DOHH2 (cell line): ENCODE results near the gene CXCL13.

Experiments used
- H3F3A ChIP-seq: fragments of 200-600 bp; sonication (generic), shearing (Covaris generic); 2 replicates; pipeline ENCODE4 v1.6.0; 2016; ENCODE audit warnings: antibody characterized with exemption, mild to moderate bottlenecking; ENCODE audit not compliant: control insufficient read depth, insufficient read depth
- H3K27ac ChIP-seq: fragments of 200-600 bp; sonication (generic); 2 replicates; pipeline ENCODE4 v1.5.1; 2014; ENCODE audit warnings: low read depth, mild to moderate bottlenecking, low read length, moderate library complexity
- H3K27me3 ChIP-seq: fragments of 200-600 bp; sonication (generic); 2 replicates; pipeline ENCODE4 v1.6.1; 2014; ENCODE audit warnings: mild to moderate bottlenecking, low read length, mixed read lengths; ENCODE audit not compliant: control insufficient read depth
- H3K36me3 ChIP-seq: fragments of 200-600 bp; sonication (generic); 2 replicates; pipeline ENCODE4 v1.6.1; 2014; ENCODE audit warnings: mild to moderate bottlenecking, low read length, moderate library complexity, mixed read lengths; ENCODE audit not compliant: control insufficient read depth
- H3K4me1 ChIP-seq: fragments of 200-600 bp; sonication (generic); 2 replicates; pipeline ENCODE4 v1.6.1; 2014; ENCODE audit warnings: mild to moderate bottlenecking, low read length, mixed read lengths; ENCODE audit not compliant: control insufficient read depth
- H3K4me2 ChIP-seq: fragments of 200-600 bp; sonication (generic); 2 replicates; pipeline ENCODE4 v1.6.0; 2014; ENCODE audit warnings: mild to moderate bottlenecking, low read length, moderate library complexity
- H3K4me3 ChIP-seq: fragments of 200-600 bp; sonication (generic); 2 replicates; pipeline ENCODE4 v1.5.1; 2014; ENCODE audit warnings: mild to moderate bottlenecking, low read length, mixed read lengths
- H3K79me2 ChIP-seq: fragments of 200-600 bp; sonication (generic); 2 replicates; pipeline ENCODE4 v1.6.1; 2014; ENCODE audit warnings: mild to moderate bottlenecking, low read length, mixed read lengths; ENCODE audit not compliant: control insufficient read depth
- H3K9me2 ChIP-seq: fragments of 200-600 bp; sonication (generic); replicated peaks from 2 replicates; pipeline ENCODE4 v1.6.1; 2014; ENCODE audit warnings: mild to moderate bottlenecking, low read length, mixed read lengths; ENCODE audit not compliant: control insufficient read depth
- H3K9me3 ChIP-seq: fragments of 200-600 bp; sonication (generic); 2 replicates; pipeline ENCODE4 v1.6.1; 2014; ENCODE audit warnings: antibody characterized with exemption, low read length, mixed read lengths; ENCODE audit not compliant: control insufficient read depth, insufficient read depth
- H4K20me1 ChIP-seq: fragments of 200-600 bp; sonication (generic); 2 replicates; pipeline ENCODE4 v1.6.0; 2014; ENCODE audit warnings: low read depth, mild to moderate bottlenecking, antibody characterized with exemption, low read length, moderate library complexity; ENCODE audit not compliant: control insufficient read depth, insufficient read depth
- EZH2phosphoT487 ChIP-seq: fragments of 200-600 bp; sonication (generic); IDR thresholded peaks from 2 replicates; pipeline ENCODE4 v1.6.1; 2017; ENCODE audit warnings: borderline replicate concordance, mild to moderate bottlenecking, antibody characterized with exemption, low read length, moderate library complexity, mixed read lengths
- TF ChIP-seq, protein P1 (sequence below): fragments of 200-600 bp; sonication (generic); IDR thresholded peaks from one replicate; pipeline ENCODE4 v1.5.1; 2014; ENCODE audit warnings: antibody characterized with exemption, mild to moderate bottlenecking, low read depth, low read length; ENCODE audit not compliant: poor library complexity, severe bottlenecking

Gene CXCL13

DNA sequence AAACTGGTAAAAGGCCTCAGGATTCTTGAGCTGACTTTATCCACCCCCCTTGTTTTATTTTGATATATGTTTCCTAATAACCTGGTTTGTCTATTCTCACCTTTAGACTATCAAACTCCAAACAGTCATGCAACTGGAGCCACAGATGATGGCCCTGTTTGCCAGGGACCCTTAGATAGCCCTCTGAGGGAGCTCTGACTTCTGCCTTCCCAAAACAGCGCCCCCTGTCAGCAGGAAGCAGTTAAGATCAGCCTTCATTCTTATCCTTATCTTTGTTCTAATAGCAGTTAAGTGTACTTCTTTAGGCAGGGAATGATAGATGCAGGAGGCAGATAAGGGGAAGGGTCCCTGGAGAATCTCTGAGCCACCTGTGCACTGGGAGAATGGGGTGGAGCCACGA is 27.5 kb upstream of the CXCL13 start:
- no peaks in the 10 kb centered on the region for H3F3A ChIP-seq
- no peak overlapping the region for H3K4me3 ChIP-seq
- H3K27me3 ChIP-seq = no peaks in the 10 kb centered on the region
- no peaks in the 10 kb centered on the region for H3K36me3 ChIP-seq
- TF ChIP-seq EZH2phosphoT487 = no peak
- TF ChIP-seq, protein P1, sequence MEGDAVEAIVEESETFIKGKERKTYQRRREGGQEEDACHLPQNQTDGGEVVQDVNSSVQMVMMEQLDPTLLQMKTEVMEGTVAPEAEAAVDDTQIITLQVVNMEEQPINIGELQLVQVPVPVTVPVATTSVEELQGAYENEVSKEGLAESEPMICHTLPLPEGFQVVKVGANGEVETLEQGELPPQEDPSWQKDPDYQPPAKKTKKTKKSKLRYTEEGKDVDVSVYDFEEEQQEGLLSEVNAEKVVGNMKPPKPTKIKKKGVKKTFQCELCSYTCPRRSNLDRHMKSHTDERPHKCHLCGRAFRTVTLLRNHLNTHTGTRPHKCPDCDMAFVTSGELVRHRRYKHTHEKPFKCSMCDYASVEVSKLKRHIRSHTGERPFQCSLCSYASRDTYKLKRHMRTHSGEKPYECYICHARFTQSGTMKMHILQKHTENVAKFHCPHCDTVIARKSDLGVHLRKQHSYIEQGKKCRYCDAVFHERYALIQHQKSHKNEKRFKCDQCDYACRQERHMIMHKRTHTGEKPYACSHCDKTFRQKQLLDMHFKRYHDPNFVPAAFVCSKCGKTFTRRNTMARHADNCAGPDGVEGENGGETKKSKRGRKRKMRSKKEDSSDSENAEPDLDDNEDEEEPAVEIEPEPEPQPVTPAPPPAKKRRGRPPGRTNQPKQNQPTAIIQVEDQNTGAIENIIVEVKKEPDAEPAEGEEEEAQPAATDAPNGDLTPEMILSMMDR = peak; percentile 55
- H3K4me2 ChIP-seq = no peak overlapping the region
- H4K20me1 ChIP-seq = no peaks in the 10 kb centered on the region
- H3K4me1 ChIP-seq = no peaks in the 10 kb centered on the region
- H3K9me3 ChIP-seq = no peaks in the 10 kb centered on the region
- H3K27ac ChIP-seq = no peak overlapping the region
- H3K9me2 ChIP-seq = no peaks in the 10 kb centered on the region
- H3K79me2 ChIP-seq = no peaks in the 10 kb centered on the region

DNA sequence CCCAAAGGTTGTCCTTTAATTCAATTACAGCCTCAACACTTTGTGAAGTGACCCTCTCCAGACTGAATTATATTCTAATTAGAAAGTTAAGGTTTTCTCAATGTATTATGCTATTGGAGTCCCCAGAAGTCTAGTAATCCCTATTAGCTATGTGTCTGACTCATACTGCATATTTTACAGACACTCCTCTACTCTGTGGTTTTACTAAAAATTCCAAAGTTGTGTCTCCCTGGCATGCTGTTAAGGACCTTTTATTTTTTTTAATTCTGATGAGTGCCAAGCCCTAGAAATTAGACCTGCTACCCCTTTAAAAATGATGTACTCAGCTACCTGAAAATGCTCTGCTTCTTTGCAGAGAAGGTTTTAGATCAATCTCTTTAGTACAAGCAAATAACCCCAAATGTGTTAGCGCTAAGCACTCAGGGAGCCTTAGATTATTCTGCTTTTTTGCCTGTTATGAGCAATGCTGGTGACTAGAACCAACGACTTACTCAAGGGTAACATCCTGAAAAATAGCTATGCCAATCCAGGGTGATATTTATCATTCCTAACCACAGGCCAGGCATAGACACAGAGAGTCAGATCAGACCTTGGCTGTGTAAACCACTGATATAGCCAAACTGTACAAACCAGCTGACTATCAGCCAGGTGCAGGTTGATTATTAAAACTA is 26.1 kb upstream of the CXCL13 start:
- H4K20me1 ChIP-seq = no peaks in the 10 kb centered on the region
- no peak overlapping the region for H3K4me2 ChIP-seq
- H3F3A ChIP-seq = no peaks in the 10 kb centered on the region
- no peaks in the 10 kb centered on the region for H3K36me3 ChIP-seq
- no peak overlapping the region for H3K27ac ChIP-seq
- H3K4me3 ChIP-seq = no peak overlapping the region
- no peaks in the 10 kb centered on the region for H3K9me2 ChIP-seq
- TF ChIP-seq, protein P1 = no peak
- no peak for TF ChIP-seq EZH2phosphoT487
- H3K4me1 ChIP-seq = no peaks in the 10 kb centered on the region
- H3K27me3 ChIP-seq = no peaks in the 10 kb centered on the region
- H3K9me3 ChIP-seq = no peaks in the 10 kb centered on the region
- no peaks in the 10 kb centered on the region for H3K79me2 ChIP-seq

DNA sequence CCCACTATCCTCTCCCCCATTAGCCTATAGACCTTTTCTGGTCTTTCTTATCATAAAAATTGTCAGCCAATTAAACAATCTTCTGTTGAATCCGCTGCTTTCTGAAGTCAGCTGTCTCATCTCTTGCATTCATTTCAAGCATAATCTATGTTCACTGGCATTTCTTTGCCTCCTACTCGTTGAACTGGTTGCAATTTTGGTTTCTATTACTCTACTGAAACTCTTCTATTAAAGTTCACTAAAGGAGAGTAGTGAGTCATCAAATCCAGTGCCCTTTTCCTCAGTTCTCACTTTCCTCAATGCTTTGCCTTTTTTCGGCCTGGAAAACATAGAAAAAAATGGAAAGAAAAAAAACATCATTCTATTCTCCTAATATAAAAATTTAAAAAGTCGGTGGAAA is 23.9 kb upstream of the CXCL13 start:
- H3K4me1 ChIP-seq = no peaks in the 10 kb centered on the region

More for the DNA sequence above, 23.9 kb upstream of the CXCL13 start:
- Histone ChIP-seq H3K4me2 (no peak overlapping the region), H3K79me2 (no peaks in the 10 kb centered on the region), H4K20me1 (no peaks in the 10 kb centered on the region), H3F3A (no peaks in the 10 kb centered on the region), H3K9me3 (no peaks in the 10 kb centered on the region), H3K27me3 (peaks cover 3% of the 10 kb centered on the region), H3K4me3 (no peak overlapping the region), H3K9me2 (no peaks in the 10 kb centered on the region), H3K36me3 (no peaks in the 10 kb centered on the region), H3K27ac (no peak overlapping the region)
- TF ChIP-seq, protein P1 = no peak
- no peak for TF ChIP-seq EZH2phosphoT487
